ENCODE measurements around the gene GDF3. TPM values are rescaled to one million over a fixed set of nuclear protein-coding genes. Genes with fewer than 3 reads are reported as not detected.
"Not testable (repeated sequence)": the region's sequence is repeated elsewhere in the genome, so short reads cannot be mapped to it uniquely, and the experiment has no call there.

Gene GDF3
- polyA plus RNA-seq, result not detected

DNA sequence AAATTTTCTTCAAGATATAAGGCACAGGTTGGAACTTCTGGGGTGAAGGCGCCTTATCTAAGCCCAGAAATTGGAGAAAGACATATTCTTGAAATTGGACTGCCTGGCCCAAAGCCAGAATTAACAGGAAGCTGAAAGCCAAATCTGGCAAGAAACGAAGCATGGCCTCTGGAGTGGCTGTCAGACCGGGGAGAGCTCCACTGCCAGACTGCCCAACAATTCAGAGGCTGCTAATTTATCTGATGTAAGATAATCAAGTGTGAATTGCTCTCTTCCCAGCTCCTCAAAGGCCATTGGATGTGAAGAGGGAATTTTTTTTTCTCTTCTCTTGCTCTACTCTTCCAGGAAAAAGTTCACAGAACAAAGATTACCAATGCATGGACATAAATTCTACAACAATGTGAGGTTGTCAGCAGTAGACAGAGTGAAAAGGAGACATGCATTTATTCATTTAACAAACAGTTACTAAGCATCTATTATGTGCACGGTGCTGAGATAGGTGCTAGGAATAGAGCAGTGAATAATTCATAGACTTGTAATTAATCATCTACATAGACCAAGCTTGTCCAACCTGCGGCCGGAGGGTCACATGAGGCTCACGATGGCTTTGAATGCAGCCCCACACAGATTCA is at the start of gene GDF3:
Gene GDF3 (minus strand): TSS at position 210 of the 632 bp plus-strand sequence. CDS start 47 bp downstream, at position 163.
- Mint-ChIP-seq H3K4me1 (peaks cover 0 to 7% (median 0%) of the 10 kb centered on the region in 3 donors), H3K4me3 (no peak within 1 kb of the TSS), H3K36me3 (peaks cover 2% of the 10 kb centered on the region), H3K27ac (no peak within 1 kb of the TSS), H3K27me3 (peaks cover 14% of the 10 kb centered on the region), H3K9me3 (peaks cover 0 to 2% (median 0%) of the 10 kb centered on the region in 3 donors)

DNA sequence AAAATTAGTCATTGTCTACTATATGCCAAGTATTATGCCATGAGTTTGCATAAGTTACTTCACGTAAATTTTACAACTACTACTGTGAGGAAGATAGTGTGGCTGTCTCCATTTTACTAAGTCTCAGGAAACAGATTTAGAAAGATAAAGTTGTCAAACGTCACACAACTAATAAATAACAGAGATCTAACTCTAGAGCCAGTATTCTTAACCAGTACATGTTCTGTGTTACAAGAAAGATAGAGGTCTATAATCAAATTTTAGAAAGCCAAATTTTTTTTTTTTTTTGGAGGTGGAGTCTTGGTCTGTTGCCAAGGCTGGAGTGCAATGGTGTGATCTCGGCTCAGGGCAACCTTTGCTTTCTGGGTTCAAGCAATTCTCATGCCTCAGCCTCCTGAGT is 37.4 kb upstream of the GDF3 start:
- H3K27me3 Mint-ChIP-seq, result peaks cover 2% of the 10 kb centered on the region
- no peak overlapping the region for H3K4me3 Mint-ChIP-seq
- peaks cover 0 to 1% (median 0%) of the 10 kb centered on the region in 3 donors for H3K4me1 Mint-ChIP-seq

DNA sequence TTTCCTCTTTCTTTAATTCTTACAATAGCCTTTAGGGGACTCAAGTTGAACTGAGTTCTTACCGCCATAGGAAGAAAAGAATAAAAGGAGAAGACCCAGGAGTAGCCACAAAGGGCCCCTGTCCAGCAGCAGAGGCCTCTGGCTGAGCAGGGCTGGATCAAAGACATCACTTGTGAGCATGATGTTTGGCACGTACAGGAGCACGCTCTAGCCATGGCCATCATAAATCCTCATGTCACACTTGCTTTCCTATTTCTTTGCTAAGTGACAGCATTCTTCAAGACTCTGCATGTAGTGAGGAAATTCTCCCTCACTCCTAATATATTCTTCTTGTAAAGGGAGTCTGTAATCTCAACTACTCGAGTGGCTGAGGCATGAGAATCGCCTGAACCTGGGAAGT is 35.9 kb upstream of the GDF3 start:
- Mint-ChIP-seq H3K36me3 (no peaks in the 10 kb centered on the region), H3K27me3 (peaks cover 3% of the 10 kb centered on the region), H3K27ac (no peak overlapping the region), H3K9me3 (peaks cover 0 to 4% (median 0%) of the 10 kb centered on the region in 3 donors), H3K4me3 (no peak overlapping the region), H3K4me1 (peaks cover 0 to 1% (median 0%) of the 10 kb centered on the region in 3 donors)

More for the DNA sequence above, 37.4 kb upstream of the GDF3 start:
- Mint-ChIP-seq H3K9me3 (peaks cover 0 to 4% (median 0%) of the 10 kb centered on the region in 3 donors), H3K36me3 (no peaks in the 10 kb centered on the region), H3K27ac (no peak overlapping the region)

DNA sequence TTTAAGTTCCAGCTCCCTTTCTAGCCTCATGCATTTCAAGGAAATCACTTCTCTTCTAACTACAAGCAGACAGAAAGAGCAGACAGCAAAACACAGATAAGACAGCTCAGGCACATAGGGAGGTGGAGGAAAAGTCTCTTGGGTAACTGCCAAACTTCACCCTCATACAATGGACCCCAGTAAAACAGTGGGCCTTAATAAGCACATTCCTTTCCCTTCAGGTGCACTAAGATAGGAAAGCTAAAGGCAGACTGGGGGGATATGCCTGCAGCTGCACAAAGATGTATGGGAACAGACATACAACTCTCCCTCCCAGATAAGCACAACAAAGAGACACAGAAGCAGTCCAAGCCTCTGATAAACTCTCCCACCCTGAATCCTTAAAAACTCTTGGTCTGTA is 35.4 kb upstream of the GDF3 start:
- H3K4me1 Mint-ChIP-seq, H3K4me3 Mint-ChIP-seq, H3K36me3 Mint-ChIP-seq: not testable (repeated sequence)

DNA sequence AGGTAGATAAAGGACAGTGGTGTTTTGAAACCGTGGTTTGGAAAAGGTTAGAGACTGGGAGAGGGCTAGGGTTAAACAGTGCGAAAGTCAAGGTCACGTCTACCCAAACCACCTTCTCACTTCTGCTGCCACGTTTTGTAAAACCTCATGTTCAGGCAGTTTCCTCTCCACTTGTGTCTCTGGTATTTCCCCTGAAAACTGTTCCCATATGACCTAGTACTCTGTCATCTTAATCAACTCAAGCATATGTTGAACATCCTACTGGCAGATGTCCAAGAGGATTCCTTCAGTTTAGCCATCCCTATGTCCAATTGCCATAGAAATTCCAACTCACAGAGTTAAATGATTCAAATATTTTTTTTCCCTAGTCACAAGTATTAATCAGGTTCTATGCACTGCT is 34.2 kb upstream of the GDF3 start:
- H3K27me3 Mint-ChIP-seq, result peaks cover 5% of the 10 kb centered on the region
- H3K27ac Mint-ChIP-seq, result no peak overlapping the region
- peaks cover 0 to 1% (median 0%) of the 10 kb centered on the region in 3 donors for H3K4me1 Mint-ChIP-seq
- H3K9me3 Mint-ChIP-seq, result peaks cover 0 to 4% (median 2%) of the 10 kb centered on the region in 3 donors
- H3K4me3 Mint-ChIP-seq, result no peak overlapping the region
- peaks cover 2% of the 10 kb centered on the region for H3K36me3 Mint-ChIP-seq

More for the DNA sequence above, 35.4 kb upstream of the GDF3 start:
- not testable (repeated sequence) for H3K27me3 Mint-ChIP-seq, H3K9me3 Mint-ChIP-seq, H3K27ac Mint-ChIP-seq

DNA sequence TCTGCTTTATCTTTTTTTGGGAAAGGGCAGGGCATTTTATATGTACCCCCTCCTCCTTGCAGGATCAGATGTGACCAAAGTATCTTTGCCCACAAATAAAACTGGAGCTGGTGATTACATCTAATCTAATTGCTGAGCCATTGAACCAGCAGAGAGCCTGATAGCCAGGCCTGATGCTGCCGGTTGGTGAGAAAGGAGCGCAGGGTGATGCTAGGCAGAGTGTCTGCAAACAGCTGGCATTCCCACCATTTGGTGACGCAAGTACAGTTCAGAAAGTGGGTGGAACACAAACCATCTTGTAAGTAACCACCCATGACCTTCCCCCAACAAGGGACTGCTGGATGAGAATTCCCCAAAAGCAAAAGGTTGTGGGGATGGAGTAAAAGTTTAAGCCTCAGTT is 28.4 kb upstream of the GDF3 start:
- Mint-ChIP-seq H3K4me1 (no peaks in the 10 kb centered on the region), H3K27ac (no peak overlapping the region), H3K36me3 (peaks cover 2% of the 10 kb centered on the region), H3K27me3 (peaks cover 5% of the 10 kb centered on the region), H3K4me3 (no peak overlapping the region), H3K9me3 (peaks cover 0 to 4% (median 0%) of the 10 kb centered on the region in 3 donors)

DNA sequence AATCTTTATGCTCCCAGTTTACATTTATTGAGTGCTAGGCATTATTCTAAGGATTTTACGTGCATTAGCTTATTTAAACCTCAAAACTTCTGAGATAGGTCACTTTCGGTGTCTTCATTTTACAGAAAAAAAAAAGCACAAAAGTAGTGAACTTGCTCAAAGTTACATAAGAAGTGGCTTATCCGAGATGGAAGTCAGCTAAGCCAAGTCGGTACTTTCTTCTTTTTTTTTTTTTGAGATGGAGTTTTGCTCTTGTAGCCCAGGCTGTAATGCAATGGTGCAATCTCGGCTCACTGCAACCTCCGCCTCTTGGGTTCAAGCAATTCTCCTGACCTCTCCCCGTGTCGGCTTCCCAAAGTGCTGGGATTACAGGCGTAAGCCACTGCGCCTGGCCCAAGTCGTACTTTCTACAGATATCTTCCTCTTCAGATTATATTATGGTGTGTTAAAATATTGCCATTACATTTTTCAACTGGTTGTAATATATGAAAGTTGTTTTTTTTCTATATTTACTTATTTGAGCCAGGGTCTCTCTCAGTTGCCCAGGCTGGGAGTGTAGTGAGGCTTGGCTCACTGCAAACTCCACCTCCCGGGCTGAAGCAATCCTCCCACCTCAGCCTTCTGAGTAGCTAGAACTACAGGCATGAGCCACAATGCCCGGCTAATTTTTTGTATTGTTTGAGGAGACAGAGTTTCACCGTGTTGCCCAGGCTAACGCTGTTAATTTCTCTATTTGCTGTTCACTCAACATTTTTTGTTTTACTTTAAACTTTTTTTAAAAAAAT is 24.6 kb upstream of the GDF3 start:
- Mint-ChIP-seq H3K27ac (no peak overlapping the region), H3K27me3 (peaks cover 1% of the 10 kb centered on the region), H3K4me1 (no peaks in the 10 kb centered on the region), H3K9me3 (no peaks in the 10 kb centered on the region), H3K4me3 (peak overlapping the region in 1 of 4 donors; percentile 58), H3K36me3 (no peaks in the 10 kb centered on the region)

DNA sequence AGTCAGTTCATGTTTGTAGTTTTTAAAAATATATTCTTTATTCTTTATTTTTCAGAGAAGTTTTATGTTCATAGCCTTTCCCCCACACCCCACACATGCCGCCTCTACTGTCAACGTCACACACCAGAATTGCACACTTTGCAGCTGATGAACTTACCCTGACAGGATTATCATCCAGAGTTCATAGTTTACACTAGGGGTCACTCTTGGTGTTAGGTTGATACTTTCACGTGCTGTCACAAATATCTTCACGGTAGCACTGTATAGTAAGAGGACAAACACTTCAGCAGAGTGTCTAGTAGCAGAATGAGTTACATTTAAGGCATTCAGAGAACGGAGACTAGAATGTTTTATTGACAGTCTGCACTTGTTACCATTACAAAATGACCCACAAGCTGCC is 20.8 kb upstream of the GDF3 start:
- H3K9me3 Mint-ChIP-seq, result peaks cover 0 to 4% (median 4%) of the 10 kb centered on the region in 3 donors
- no peak overlapping the region for H3K27ac Mint-ChIP-seq
- no peak overlapping the region for H3K4me3 Mint-ChIP-seq
- no peaks in the 10 kb centered on the region for H3K36me3 Mint-ChIP-seq
- H3K27me3 Mint-ChIP-seq, result peaks cover 1% of the 10 kb centered on the region
- no peaks in the 10 kb centered on the region for H3K4me1 Mint-ChIP-seq

DNA sequence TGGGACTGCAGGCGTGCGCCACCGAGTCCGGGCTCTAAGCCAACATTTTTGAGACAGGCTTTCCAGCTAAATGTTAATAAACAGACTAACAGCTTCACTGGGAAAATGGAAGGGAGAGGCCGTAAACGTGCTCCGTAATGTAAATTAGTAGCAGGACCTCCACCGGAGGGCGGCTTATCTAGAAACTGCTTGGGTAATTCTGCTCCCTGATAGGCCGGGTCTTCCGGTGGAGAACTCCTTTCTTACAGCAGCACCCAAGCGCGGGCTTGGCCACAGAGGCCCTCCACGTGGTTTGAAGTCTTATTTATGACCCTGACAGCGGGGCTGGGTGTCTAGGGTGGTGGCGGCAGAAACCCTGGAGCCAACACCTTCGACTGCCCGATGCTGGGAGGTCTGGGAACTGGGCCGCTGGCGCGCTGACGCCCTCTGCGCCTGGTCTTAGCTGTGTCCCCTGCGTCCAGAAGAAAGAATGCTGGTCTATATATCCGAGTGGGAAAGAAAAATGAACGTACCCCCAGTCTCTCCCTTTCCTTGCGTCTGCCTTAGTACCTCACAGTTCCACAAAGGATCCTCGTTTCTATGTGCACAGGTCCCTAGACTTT is 17.4 kb upstream of the GDF3 start:
- no peaks in the 10 kb centered on the region for H3K4me1 Mint-ChIP-seq
- H3K27me3 Mint-ChIP-seq, result peaks cover 3% of the 10 kb centered on the region
- no peak overlapping the region for H3K27ac Mint-ChIP-seq
- no peak overlapping the region for H3K4me3 Mint-ChIP-seq
- peaks cover 0 to 4% (median 4%) of the 10 kb centered on the region in 3 donors for H3K9me3 Mint-ChIP-seq
- H3K36me3 Mint-ChIP-seq, result peaks cover 1% of the 10 kb centered on the region

DNA sequence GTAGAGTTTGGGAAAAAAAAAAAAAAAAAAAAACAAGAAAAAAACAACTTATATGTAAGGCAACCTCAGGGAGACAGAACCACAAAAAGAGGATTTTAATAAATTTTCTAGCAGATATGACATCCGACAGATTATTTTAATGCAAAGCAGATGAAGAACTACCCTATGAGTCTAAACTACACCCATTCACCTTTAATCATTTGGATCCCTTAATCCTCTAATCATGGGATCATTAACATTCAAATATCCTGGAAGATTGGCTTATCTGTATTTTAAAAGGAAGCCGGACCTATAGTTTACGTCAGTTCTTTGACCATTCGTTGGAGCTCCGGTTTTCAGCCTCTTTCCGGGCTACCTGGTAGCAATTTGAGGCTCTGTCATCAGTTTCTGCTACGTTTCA is 15.6 kb upstream of the GDF3 start, which contains the start of gene DPPA3:
Gene DPPA3 (plus strand): TSS at position 301 of the 400 bp plus-strand sequence. CDS start 138 bp downstream, outside the sequence.
- Mint-ChIP-seq H3K4me3 (no peak within 1 kb of the TSS), H3K27ac (no peak within 1 kb of the TSS), H3K36me3 (peaks cover 3% of the 10 kb centered on the region), H3K4me1 (no peaks in the 10 kb centered on the region), H3K9me3 (peaks cover 0 to 4% (median 4%) of the 10 kb centered on the region in 3 donors), H3K27me3 (peaks cover 3% of the 10 kb centered on the region)

DNA sequence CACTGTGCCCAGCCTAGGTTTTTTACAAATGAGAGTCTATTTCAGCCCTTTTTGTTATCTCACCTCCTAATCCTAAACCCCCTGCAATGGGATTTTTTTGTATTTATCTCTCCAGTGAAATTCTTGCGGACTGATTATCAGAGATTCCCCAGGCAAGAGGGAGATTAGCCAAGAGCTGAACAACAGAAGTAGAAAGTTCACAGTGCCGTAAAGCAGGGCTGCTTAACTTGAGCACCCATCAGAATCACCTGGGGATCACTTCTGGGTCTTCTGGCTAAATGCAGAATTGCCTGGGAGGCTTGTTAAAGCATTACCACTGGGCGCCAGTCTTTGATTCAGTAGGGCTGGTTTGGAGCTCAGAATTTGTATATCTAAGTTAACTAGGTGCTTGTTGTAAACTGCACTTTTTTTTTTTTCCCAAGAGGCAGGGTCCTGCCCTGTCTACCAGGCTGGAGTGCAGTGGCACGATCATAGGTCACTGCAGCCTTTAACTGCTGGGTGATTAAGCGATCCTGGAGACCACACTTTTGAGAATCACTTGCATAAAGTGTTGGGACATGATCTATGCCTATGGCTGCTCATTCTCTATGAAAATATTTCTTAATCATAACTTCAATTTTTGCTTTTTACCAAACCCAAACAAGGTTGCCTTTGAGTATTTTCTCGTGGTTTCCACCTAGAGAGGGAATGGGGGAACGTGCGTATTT is 14.5 kb upstream of the GDF3 start:
- Mint-ChIP-seq H3K27me3 (peaks cover 3% of the 10 kb centered on the region), H3K4me3 (no peak overlapping the region), H3K27ac (no peak overlapping the region), H3K36me3 (peaks cover 3% of the 10 kb centered on the region), H3K4me1 (peaks cover 0 to 2% (median 0%) of the 10 kb centered on the region in 3 donors), H3K9me3 (peaks cover 2 to 4% (median 4%) of the 10 kb centered on the region in 3 donors)

DNA sequence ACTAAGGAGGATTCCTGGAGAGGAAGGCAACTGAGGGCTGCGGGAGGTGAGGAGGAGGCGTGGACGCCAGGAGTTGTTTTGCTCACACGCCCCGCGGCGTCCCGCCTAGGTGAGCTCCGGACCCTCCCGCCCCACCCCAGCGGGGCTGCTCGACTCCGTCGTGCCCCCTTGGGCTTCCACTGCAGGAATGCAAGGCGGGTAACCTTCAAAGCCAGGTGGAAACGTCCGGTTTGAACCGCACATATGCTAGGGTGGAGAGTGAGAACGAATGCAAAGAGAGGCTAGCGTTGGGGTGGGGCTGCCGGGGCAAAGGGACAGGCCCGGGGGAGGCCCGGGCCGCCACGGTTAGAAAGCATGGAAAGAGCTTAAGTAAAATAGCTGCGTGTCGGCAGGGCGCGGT is 10.3 kb upstream of the GDF3 start:
- H3K27ac Mint-ChIP-seq, result no peak overlapping the region
- peaks cover 0 to 2% (median 2%) of the 10 kb centered on the region in 3 donors for H3K9me3 Mint-ChIP-seq
- no peak overlapping the region for H3K4me3 Mint-ChIP-seq
- H3K36me3 Mint-ChIP-seq, result peaks cover 3% of the 10 kb centered on the region
- peaks cover 3% of the 10 kb centered on the region for H3K27me3 Mint-ChIP-seq
- H3K4me1 Mint-ChIP-seq, result peaks cover 0 to 2% (median 0%) of the 10 kb centered on the region in 3 donors

DNA sequence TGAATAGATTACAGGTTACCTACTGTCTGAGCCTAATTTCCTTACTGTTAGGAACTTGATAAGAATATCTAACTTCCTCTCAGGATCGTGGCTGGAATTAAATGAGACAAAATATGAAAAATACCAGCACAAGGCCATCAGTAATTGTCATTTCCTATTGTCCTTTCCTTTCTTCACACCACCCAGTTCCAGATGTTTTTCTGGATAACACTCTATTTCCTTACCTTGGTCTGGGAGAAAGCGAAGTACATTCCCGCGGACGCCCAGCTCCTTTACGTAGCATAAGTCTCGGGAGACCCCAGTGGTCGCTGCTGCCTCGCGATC is 376 bp downstream of the GDF3 start:
- Mint-ChIP-seq H3K27me3 (peaks cover 14% of the 10 kb centered on the region), H3K4me3 (no peak overlapping the region), H3K27ac (no peak overlapping the region), H3K4me1 (peaks cover 0 to 7% (median 0%) of the 10 kb centered on the region in 3 donors), H3K9me3 (peaks cover 0 to 2% (median 0%) of the 10 kb centered on the region in 3 donors), H3K36me3 (peaks cover 2% of the 10 kb centered on the region)

DNA sequence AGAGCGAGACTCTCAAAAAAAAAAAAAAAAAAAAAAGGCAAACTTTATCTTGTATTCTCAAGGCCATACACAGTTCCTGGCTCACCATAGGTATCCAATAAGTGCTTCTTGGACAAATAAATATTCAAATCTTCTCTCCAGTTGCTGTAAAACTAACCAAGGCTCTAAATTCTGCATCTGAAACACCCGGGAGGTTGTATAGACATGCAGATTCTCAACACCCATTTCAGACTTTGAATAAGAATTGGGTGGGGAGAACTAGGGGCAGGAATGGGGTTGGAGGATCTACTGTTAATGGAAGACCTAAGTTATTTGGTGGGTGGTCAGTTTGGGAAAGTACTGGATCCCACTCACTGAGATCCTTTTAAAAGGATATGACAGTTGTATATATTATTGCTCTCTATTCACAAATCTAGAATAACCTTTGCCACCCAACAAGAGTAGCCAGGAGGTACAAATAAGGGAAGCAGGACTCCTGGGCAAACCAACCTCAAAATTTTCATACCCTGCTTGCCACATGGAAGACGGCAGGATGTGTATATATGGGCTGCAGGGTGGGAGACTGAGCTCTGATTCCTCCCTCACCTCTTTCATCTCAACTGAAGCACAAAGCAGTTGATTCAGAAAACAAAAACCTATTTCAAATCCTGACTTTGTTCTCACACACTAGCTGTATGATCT is 879 bp downstream of the GDF3 start:
- no peak overlapping the region for H3K27ac Mint-ChIP-seq
- H3K27me3 Mint-ChIP-seq, result peaks cover 14% of the 10 kb centered on the region
- H3K9me3 Mint-ChIP-seq, result peaks cover 0 to 2% (median 0%) of the 10 kb centered on the region in 3 donors
- no peak overlapping the region for H3K4me3 Mint-ChIP-seq
- peaks cover 0 to 7% (median 0%) of the 10 kb centered on the region in 3 donors for H3K4me1 Mint-ChIP-seq
- H3K36me3 Mint-ChIP-seq, result peaks cover 2% of the 10 kb centered on the region
